Smooth muscle cell (in vitro differentiated cells): ENCODE data around the gene GPSM3. TPM values are rescaled to one million over a fixed set of nuclear protein-coding genes. Genes with fewer than 3 reads are reported as not detected.

ENCODE experiments used
- DNase-seq: peaks from one replicate; lab custom pipeline; 2025; ENCODE audit not compliant: unreplicated experiment; lab: John Stamatoyannopoulos, UW
- H2AFZ ChIP-seq: fragments of 200-600 bp; sonication (generic); 2 replicates; pipeline ENCODE4 v1.6.0; 2016; ENCODE audit warnings: antibody characterized with exemption, low read depth, mild to moderate bottlenecking
- H3F3A ChIP-seq: fragments of 200-600 bp; sonication (generic); 2 replicates; pipeline ENCODE4 v1.6.0; 2017; ENCODE audit warnings: antibody characterized with exemption, low read depth
- H3K27ac ChIP-seq: fragments of 200-600 bp; sonication (generic); 2 replicates; pipeline ENCODE4 v1.5.1; 2016; ENCODE audit warnings: low read depth, mild to moderate bottlenecking
- H3K27me3 ChIP-seq: fragments of 200-600 bp; sonication (generic); 2 replicates; pipeline ENCODE4 v1.6.1; 2016; ENCODE audit warnings: low read depth, mild to moderate bottlenecking
- H3K36me3 ChIP-seq: fragments of 200-600 bp; sonication (generic); 2 replicates; pipeline ENCODE4 v1.5.1; 2016; ENCODE audit warnings: low read depth
- H3K4me1 ChIP-seq: fragments of 200-600 bp; sonication (generic); 2 replicates; pipeline ENCODE4 v1.5.1; 2016; ENCODE audit warnings: low read depth
- H3K4me2 ChIP-seq: fragments of 200-600 bp; sonication (generic); 2 replicates; pipeline ENCODE4 v1.6.0; 2016; ENCODE audit warnings: mild to moderate bottlenecking
- H3K4me3 ChIP-seq: fragments of 200-600 bp; sonication (generic); 2 replicates; pipeline ENCODE4 v1.5.1; 2016; ENCODE audit warnings: mild to moderate bottlenecking
- H3K79me2 ChIP-seq: fragments of 200-600 bp; sonication (generic); 2 replicates; pipeline ENCODE4 v1.6.0; 2016; ENCODE audit warnings: low read depth, mild to moderate bottlenecking
- H3K9ac ChIP-seq: fragments of 200-600 bp; sonication (generic); 2 replicates; pipeline ENCODE4 v1.6.0; 2016; ENCODE audit warnings: low read depth
- H3K9me3 ChIP-seq: fragments of 200-600 bp; sonication (generic); replicated peaks from 2 replicates; pipeline ENCODE4 v1.5.1; 2016; ENCODE audit warnings: low read depth
- H4K20me1 ChIP-seq: fragments of 200-600 bp; sonication (generic); 2 replicates; pipeline ENCODE4 v1.6.0; 2016; ENCODE audit warnings: low read depth
- CTCF ChIP-seq: fragments of 200-600 bp; sonication (generic); IDR thresholded peaks from 2 replicates; pipeline ENCODE4 v1.5.1; 2017; ENCODE audit warnings: borderline replicate concordance, mild to moderate bottlenecking, antibody characterized with exemption; ENCODE audit not compliant: insufficient read depth, poor library complexity, severe bottlenecking
- WGBS: methylation state at CpG from one replicate; pipeline ENCODE4 v1.1.7; 2016; ENCODE audit warnings: low lambda C conversion rate; 5-methylcytosine and 5-hydroxymethylcytosine counted together
- polyA plus RNA-seq: library from polyadenylated mRNA; unstranded; fragments of >200 nt; fragmentation: Nextera tagmentation; extraction: Ambion mirVana; gene quantifications from 2 replicates; pipeline ENCODE4 v1.2.1, GENCODE V29; 2016
- total RNA-seq: library from RNA; depleted of rRNA; stranded (reverse); fragments of >200 nt; gene quantifications from 2 replicates; pipeline ENCODE4 v1.2.3, GENCODE V29; 2014

The GPSM3 gene
- total and polyA plus RNA-seq, 2 experiments from 2014 or later: 5.3 to 15.6 TPM

GRCh38 chr6:32182555-32182981 is 9.9 kb downstream of the GPSM3 start:
- Histone ChIP-seq H3K9me3 (no peaks in the 10 kb centered on the region), H3K4me1 (peaks cover 3% of the 10 kb centered on the region), H3K79me2 (peaks cover 11% of the 10 kb centered on the region), H4K20me1 (no peaks in the 10 kb centered on the region), H3K4me3 (no peak overlapping the region), H3K27ac (no peak overlapping the region), H3K27me3 (no peaks in the 10 kb centered on the region), H2AFZ (no peak overlapping the region), H3F3A (peaks cover 15% of the 10 kb centered on the region), H3K36me3 (no peaks in the 10 kb centered on the region), H3K4me2 (no peak overlapping the region), H3K9ac (no peak overlapping the region)
- 94% methylated on average over 10 of the region's 10 CpGs for WGBS
- DNase-seq: no peak
- TF ChIP-seq CTCF: no peak

DNA sequence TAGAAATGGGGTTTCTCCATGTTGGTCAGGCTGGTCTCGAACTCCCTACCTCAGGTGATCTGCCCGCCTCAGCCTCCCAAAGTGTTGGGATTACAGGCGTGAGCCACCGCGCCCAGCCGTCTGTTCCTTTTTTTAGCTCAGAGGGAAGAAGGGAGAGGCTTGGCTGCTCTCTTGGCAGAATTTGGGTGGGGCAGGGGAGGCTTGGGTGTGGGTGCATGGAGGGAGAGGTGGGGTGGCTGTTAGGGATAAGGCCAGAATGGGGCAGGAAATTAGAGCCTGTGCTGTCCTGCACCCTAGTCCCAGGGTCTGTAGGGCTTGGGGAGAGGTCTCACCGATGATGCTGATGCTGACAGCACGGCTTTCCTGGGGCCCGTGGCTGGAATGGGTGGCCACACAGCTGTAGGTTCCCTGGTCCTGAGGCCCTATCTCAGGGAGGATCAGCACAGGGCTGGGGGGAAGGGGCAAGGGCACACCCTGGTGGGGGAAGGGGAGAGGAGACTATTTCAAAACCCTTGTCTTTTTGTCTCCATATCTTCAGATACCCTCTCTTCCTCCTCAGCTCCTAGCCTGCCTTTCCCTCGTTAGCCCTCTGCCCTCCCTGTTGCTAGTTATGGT is 10.4 kb downstream of the GPSM3 start:
- H2AFZ ChIP-seq: no peak overlapping the region
- no peak for DNase-seq
- H3K9ac ChIP-seq: no peak overlapping the region
- peaks cover 11% of the 10 kb centered on the region for H3K79me2 ChIP-seq
- H3K4me2 ChIP-seq: no peak overlapping the region
- H3K27me3 ChIP-seq: no peaks in the 10 kb centered on the region
- H3K9me3 ChIP-seq: no peaks in the 10 kb centered on the region
- H3K27ac ChIP-seq: no peak overlapping the region
- WGBS: 96% methylated on average over 10 of the region's 10 CpGs
- peaks cover 3% of the 10 kb centered on the region for H3K4me1 ChIP-seq
- no peak for TF ChIP-seq CTCF
- no peaks in the 10 kb centered on the region for H4K20me1 ChIP-seq
- no peaks in the 10 kb centered on the region for H3K36me3 ChIP-seq
- H3F3A ChIP-seq: peaks cover 11% of the 10 kb centered on the region
- no peak overlapping the region for H3K4me3 ChIP-seq

DNA sequence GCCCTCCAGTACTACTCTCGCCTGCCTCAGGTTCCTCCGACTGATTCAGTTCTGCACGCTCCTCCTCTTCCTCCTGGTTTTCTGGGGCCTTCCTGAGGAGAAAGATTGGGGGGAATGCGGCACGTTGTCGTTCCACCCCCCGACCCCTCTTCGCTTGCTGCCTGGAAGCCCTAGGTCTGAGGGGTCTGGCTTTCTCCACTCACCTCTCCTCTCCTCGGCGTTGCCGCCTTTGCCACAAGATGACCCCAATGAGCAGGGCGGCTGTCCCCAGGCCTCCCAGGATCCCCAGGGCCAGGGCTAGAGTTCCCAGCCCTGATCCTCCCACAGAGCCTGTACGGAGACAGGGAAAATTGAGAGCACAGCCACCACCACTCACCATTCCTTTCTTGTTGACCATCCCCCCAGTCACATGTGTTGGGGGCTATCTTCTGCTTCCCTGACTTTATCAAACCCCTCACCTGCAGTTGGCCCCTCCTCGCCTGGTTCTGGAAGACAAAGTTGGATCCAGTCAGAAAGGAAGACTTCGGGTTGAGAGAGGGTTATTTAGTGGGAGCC is 11.2 kb downstream of the GPSM3 start:
- TF ChIP-seq CTCF: no peak
- Histone ChIP-seq H3K4me3 (no peak overlapping the region), H2AFZ (no peak overlapping the region), H3K36me3 (no peaks in the 10 kb centered on the region), H3K27me3 (no peaks in the 10 kb centered on the region), H3K9me3 (no peaks in the 10 kb centered on the region), H3K9ac (no peak overlapping the region), H3K4me1 (peaks cover 9% of the 10 kb centered on the region), H3F3A (peaks cover 9% of the 10 kb centered on the region), H3K79me2 (peaks cover 11% of the 10 kb centered on the region), H3K27ac (no peak overlapping the region), H4K20me1 (no peaks in the 10 kb centered on the region), H3K4me2 (no peak overlapping the region)
- no peak for DNase-seq
- WGBS: 96% methylated on average over 15 of the region's 15 CpGs
